HepG2 (cell line): ENCODE measurements around the gene PPP1R16B. TPM values are rescaled to one million over a fixed set of nuclear protein-coding genes. Genes with fewer than 3 reads are reported as not detected.

ENCODE experiments used
- ATAC-seq: fragments of 200-7000 bp; cut with Tn5 transposase; 3 replicates; pipeline ENCODE4 v1.9.1; 2020; ENCODE audit warnings: mild to moderate bottlenecking, moderate library complexity
- BruUV-seq: library from RNA; stranded (reverse); fragments of 400-500 nt; replicated peaks from 2 replicates; lab custom pipeline; 2021; lab: Mats Ljungman, UMichigan
- CTCF ChIA-PET: fragments of 300-600 bp; formaldehyde crosslinking; extraction: SDS; loops from one replicate; lab custom pipeline; 2021; ENCODE audit warnings: low total read pairs, inconsistent platforms, low intra/inter-chr PET ratio; lab: Yijun Ruan, JAX
- POLR2A ChIA-PET: fragments of 350-600 bp; sonication (Branson Sonifier 250); formaldehyde crosslinking; loops from one replicate; lab custom pipeline; 2020; ENCODE audit warnings: antibody characterized with exemption, inconsistent platforms; lab: Yijun Ruan, JAX
- DNase-seq: peaks from one replicate; pipeline ENCODE4 v3.0.0-alpha.2; 2015; ENCODE audit warnings: low spot score
- FAIRE-seq: peaks from 3 replicates; lab custom pipeline; 2011; peaks lifted over from hg19 to GRCh38; lab: Jason Lieb, UNC
- H2AFZ ChIP-seq: one replicate; pipeline ENCODE4 v1.6.1; 2011; ENCODE audit warnings: low read length, inconsistent platforms
- H3K27ac ChIP-seq: fragments of 300-600 bp; 3 replicates; pipeline ENCODE4 v1.8.0; 2011; ENCODE audit warnings: mixed run types, mild to moderate bottlenecking, mixed read lengths, low read length, inconsistent platforms; ENCODE audit not compliant: insufficient read depth; ENCODE audit errors: extremely low read length
- H3K27me3 ChIP-seq, 2 experiments: fragments of 200-600 bp in 1 of 2; 2 replicates in 1 of 2; 3 replicates in 1 of 2; pipeline versions ENCODE4 v1.6.0 to v1.8.0; 2011; ENCODE audit warnings: low read length in 2 of 2, mild to moderate bottlenecking in 2 of 2, moderate library complexity in 2 of 2, inconsistent platforms in 1 of 2; ENCODE audit not compliant: insufficient read depth in 2 of 2, control insufficient read depth in 1 of 2
- H3K36me3 ChIP-seq, 2 experiments: fragments of 200-600 bp in 1 of 2; replicated peaks in 1 of 2; 2 replicates in 1 of 2; 3 replicates in 1 of 2; pipeline versions ENCODE4 v1.5.1 to v1.8.0; 2011; ENCODE audit warnings: low read length in 2 of 2, inconsistent platforms in 1 of 2; ENCODE audit not compliant: insufficient read depth in 2 of 2, control insufficient read depth in 1 of 2
- H3K4me1 ChIP-seq: 2 replicates; pipeline ENCODE4 v1.5.1; 2012; ENCODE audit warnings: low read length, inconsistent platforms; ENCODE audit not compliant: insufficient read depth
- H3K4me2 ChIP-seq: 2 replicates; pipeline ENCODE4 v1.6.0; 2011; ENCODE audit warnings: low read depth, low read length, inconsistent platforms
- H3K4me3 ChIP-seq, 3 experiments: fragments of 200-600 bp in 1 of 3; sonication (generic), shearing (Covaris generic) in 1 of 3; replicated peaks in 1 of 3; 2 replicates each; pipeline ENCODE4 v1.5.1; 2011 to 2016; ENCODE audit warnings: low read length in 3 of 3, inconsistent platforms in 2 of 3, low read depth in 2 of 3, mild to moderate bottlenecking in 2 of 3, control low read depth in 1 of 3, mixed read lengths in 1 of 3; ENCODE audit not compliant: insufficient read depth in 1 of 3
- H3K79me2 ChIP-seq: one replicate; pipeline ENCODE4 v1.6.1; 2011; ENCODE audit warnings: low read length, inconsistent platforms; ENCODE audit not compliant: insufficient read depth
- H3K9ac ChIP-seq: 2 replicates; pipeline ENCODE4 v1.6.0; 2011; ENCODE audit warnings: mild to moderate bottlenecking, low read depth, low read length, inconsistent platforms; ENCODE audit not compliant: insufficient read depth
- H3K9me3 ChIP-seq: 2 replicates; pipeline ENCODE4 v1.5.1; 2012; ENCODE audit warnings: mild to moderate bottlenecking, low read length
- H4K20me1 ChIP-seq: 2 replicates; pipeline ENCODE4 v1.6.0; 2011; ENCODE audit warnings: inconsistent platforms, mild to moderate bottlenecking, low read length, moderate library complexity; ENCODE audit not compliant: insufficient read depth
- NFYB ChIP-seq: sonication (generic); formaldehyde crosslinking; IDR thresholded peaks from 2 replicates; pipeline ENCODE4 v1.4.0; 2020; ENCODE audit warnings: missing genetic modification reagents
- SPEN ChIP-seq: sonication (generic); formaldehyde crosslinking; IDR thresholded peaks from 2 replicates; pipeline ENCODE4 v1.5.1; 2020; ENCODE audit warnings: low read depth, mild to moderate bottlenecking, missing genetic modification reagents
- TRIM24 ChIP-seq: sonication (generic); formaldehyde crosslinking; IDR thresholded peaks from 2 replicates; pipeline ENCODE4 v1.8.0; 2022; ENCODE audit warnings: mild to moderate bottlenecking, missing genetic modification reagents
- ZBTB40 ChIP-seq, 2 experiments: fragments of 450-650 bp in 1 of 2; sonication (generic) in 1 of 2; formaldehyde crosslinking in 1 of 2; IDR thresholded peaks; 2 replicates each; pipeline versions ENCODE4 v1.6.1 to v1.8.0; 2016 to 2022; ENCODE audit warnings: antibody characterized with exemption in 1 of 2, mild to moderate bottlenecking in 1 of 2, missing genetic modification reagents in 1 of 2
- WGBS: methylation state at CpG from one replicate; pipeline ENCODE4 v1.1.6; 2017; ENCODE audit warnings: low lambda C conversion rate; 5-methylcytosine and 5-hydroxymethylcytosine counted together
- in situ Hi-C: cut with HindIII; loops from 2 replicates; pipeline ENCODE4 v1.10.0; 2017; ENCODE audit warnings: low pct_unique_long_range_greater_than_20kb; ENCODE audit not compliant: extremely low pct_ligation_motif_present
- intact Hi-C: fragments of 100-400 bp; cut with micrococcal nuclease; formaldehyde crosslinking; loops from one replicate; pipeline ENCODE4 v1.10.0; 2022; ENCODE audit not compliant: unreplicated experiment
- polyA plus RNA-seq, 8 experiments: library from polyadenylated mRNA; depleted of rRNA in 3 of 8; stranded (reverse) in 7 of 8; unstranded in 1 of 8; fragments of >200 nt; fragmentation: Illumina TruSeq in 4 of 8; extraction: Trizol in 4 of 8; gene quantifications; 2 replicates each; pipeline versions ENCODE4 v1.2.1 to v1.2.3, GENCODE V29; 2011 to 2016; ENCODE audit warnings: low read depth in 4 of 8, missing spikeins in 1 of 8, mixed read lengths in 1 of 8; ENCODE audit not compliant: insufficient read depth in 1 of 8
- total RNA-seq, 5 experiments: library from RNA; depleted of rRNA; stranded (reverse); fragments of >200 nt; fragmentation: Illumina TruSeq; extraction: Trizol; gene quantifications; 2 replicates each; pipeline ENCODE4 v1.2.3, GENCODE V29; 2016; ENCODE audit warnings: low read depth in 1 of 5

Gene PPP1R16B
- total and polyA plus RNA-seq, 2 of the 13 experiments (the other 11 are each of a cell fraction or from before 2014, with no cell fraction given) = 0.02 to 0.11 TPM

- FAIRE-seq = no peak
- H3K4me1 ChIP-seq = peaks cover 15% of the 10 kb centered on the region
- in situ Hi-C loops (no loop called here), intact Hi-C loops (no loop called here)
- TF ChIP-seq NFYB (CRISPR knock-in tag) (no peak), ZBTB40 (IDR thresholded peaks at IDR 0.05) (0 out of 2 replicates have a peak, but pooled peaks have one; percentile 26), ZBTB40 (CRISPR knock-in tag; IDR thresholded peaks at IDR 0.05) (no peak), SPEN (CRISPR knock-in tag) (no peak), TRIM24 (no peak)
- no peak overlapping the region for H3K9ac ChIP-seq
- ChIA-PET POLR2A (no interaction called here), CTCF (no interaction called here)
- no peaks in the 10 kb centered on the region for H3K79me2 ChIP-seq
- no peaks in the 10 kb centered on the region for H4K20me1 ChIP-seq
- BruUV-seq = no TSS peak
- WGBS = 45% methylated on average over 3 of the region's 3 CpGs
- no peaks in the 10 kb centered on the region for H3K9me3 ChIP-seq
- no peak for DNase-seq
- ATAC-seq = no peak
- peaks cover 5 to 32% of the 10 kb centered on the region in 2 experiments; a peak in 4 of 5 replicates for H3K27me3 ChIP-seq
- no peak overlapping the region for H3K4me2 ChIP-seq
- no peak overlapping the region for H3K4me3 ChIP-seq
- H2AFZ ChIP-seq = no peak overlapping the region
- no peak overlapping the region for H3K27ac ChIP-seq
- H3K36me3 ChIP-seq = no peaks in the 10 kb centered on the region
Observed at GRCh38 chr20:38800882-38801281, 4.6 kb upstream of the PPP1R16B start.
